HG03521 (cell line): ENCODE data around the gene ZMYND10.

Experiments
- ATAC-seq: cut with Tn5 transposase; IDR thresholded peaks from one replicate; pipeline ENCODE4 v1.9.1; 2021; ENCODE audit warnings: mild to moderate bottlenecking, moderate library complexity; ENCODE audit not compliant: unreplicated experiment

ZMYND10 gene

DNA sequence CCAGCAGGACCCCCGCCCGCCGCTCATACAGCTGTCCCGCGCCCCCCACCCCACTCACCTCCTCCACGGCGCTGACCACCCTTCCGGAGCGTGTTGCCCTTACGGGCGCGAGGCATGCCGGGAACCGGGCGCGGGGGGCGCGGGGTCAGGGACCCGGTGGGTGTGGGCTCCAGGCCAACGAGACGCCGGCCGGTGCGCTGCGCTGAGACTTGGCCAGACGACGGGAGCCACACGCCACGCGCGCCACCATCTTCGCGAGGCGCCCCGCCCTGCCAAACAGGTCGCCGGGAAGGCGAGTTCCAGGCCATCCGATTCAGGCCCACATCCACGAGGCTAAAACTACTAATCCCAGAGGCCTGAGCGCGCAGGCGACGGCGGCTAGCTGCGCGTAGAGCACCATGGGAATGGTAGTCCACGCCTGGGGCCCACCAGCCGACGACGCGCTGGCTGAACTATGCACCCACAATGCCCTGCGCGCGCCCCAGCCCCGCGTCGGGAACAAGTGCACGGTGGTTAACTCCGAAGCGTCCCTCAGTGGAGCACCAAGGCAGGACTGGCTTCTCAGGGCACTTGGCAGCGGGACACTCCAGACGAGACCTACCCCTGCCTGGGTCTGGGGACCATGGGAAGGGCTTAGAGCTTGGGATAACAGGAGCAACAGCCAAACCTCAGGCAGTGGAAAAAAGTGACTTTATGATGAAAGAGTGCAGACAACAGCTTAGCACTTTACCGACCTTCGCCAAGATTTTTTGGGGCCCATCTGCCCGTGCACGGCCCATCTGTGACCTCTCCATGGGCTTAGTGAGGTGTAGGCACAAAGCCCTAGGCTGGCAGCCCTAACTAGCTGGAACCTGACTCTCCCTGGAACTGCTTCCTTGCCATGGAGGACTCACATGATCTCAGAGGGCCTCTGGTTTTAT is 53.1 kb downstream of the ZMYND10 start, which contains the start of gene IFRD2:
IFRD2 (minus strand) TSS at position 271 of the 920 bp plus-strand sequence; CDS start at position 116, 155 bp downstream.
- peak; percentile 96 for ATAC-seq
